Upper lobe of left lung (tissue), 6 donors: ENCODE data around the gene COG4. TPM values are rescaled to one million over a fixed set of nuclear protein-coding genes. Genes with fewer than 3 reads are reported as not detected.
"Not testable (repeated sequence)": the region's sequence is repeated elsewhere in the genome, so short reads cannot be mapped to it uniquely, and the experiment has no call there.

Source experiments
- ATAC-seq, 2 donors: fragments of 200-7000 bp; cut with Tn5 transposase; one replicate each; pipeline ENCODE4 v1.9.1; 2022; ENCODE audit warnings: mild to moderate bottlenecking in 2 of 2, moderate library complexity in 2 of 2; ENCODE audit not compliant: low FRiP score in 2 of 2
- DNase-seq, 2 donors: peaks; one replicate each; pipeline ENCODE4 v3.0.0-alpha.2; 2019 to 2020
- H3K27ac ChIP-seq, 4 donors: fragments of 200-600 bp; sonication (generic); one replicate each; pipeline ENCODE4 v1.5.1; 2016 to 2019
- H3K27me3 ChIP-seq, 4 donors: fragments of 200-600 bp; sonication (generic); one replicate each; pipeline ENCODE4 v1.5.1; 2017 to 2019
- H3K36me3 ChIP-seq, 4 donors: fragments of 200-600 bp; sonication (generic); one replicate each; pipeline ENCODE4 v1.5.1; 2016 to 2019
- H3K4me1 ChIP-seq, 4 donors: fragments of 200-600 bp; sonication (generic); one replicate each; pipeline ENCODE4 v1.5.1; 2018 to 2019
- H3K4me3 ChIP-seq, 4 donors: fragments of 200-600 bp; sonication (generic); one replicate each; pipeline ENCODE4 v1.5.1; 2017 to 2019; ENCODE audit warnings: mild to moderate bottlenecking in 2 of 4, moderate library complexity in 1 of 4
- H3K9me3 ChIP-seq, 4 donors: fragments of 200-600 bp; sonication (generic); one replicate each; pipeline ENCODE4 v1.5.1; 2018 to 2019
- CTCF ChIP-seq, 6 experiments: fragments of 450-650 bp in 4 of 6; fragments of 200-600 bp in 2 of 6; sonication (generic) in 2 of 6; IDR thresholded peaks; one replicate each; pipeline ENCODE4 v1.5.1; 2016 to 2019; ENCODE audit warnings: antibody characterized with exemption in 6 of 6
- EP300 ChIP-seq, 4 donors: sonication (generic); formaldehyde crosslinking; IDR thresholded peaks; one replicate each; pipeline ENCODE4 v1.5.1; 2017; ENCODE audit warnings: antibody characterized with exemption in 4 of 4, control low read depth in 2 of 4
- POLR2A ChIP-seq, 4 donors: fragments of 450-650 bp; IDR thresholded peaks; one replicate each; pipeline ENCODE4 v1.5.1; 2016 to 2017; ENCODE audit warnings: antibody characterized with exemption in 4 of 4, mild to moderate bottlenecking in 2 of 4
- POLR2AphosphoS5 ChIP-seq, 2 donors: sonication (generic); formaldehyde crosslinking; IDR thresholded peaks; one replicate each; pipeline ENCODE4 v1.5.1; 2017; ENCODE audit warnings: antibody characterized with exemption in 2 of 2
- WGBS, 2 donors: methylation state at CpG; one replicate each; pipeline ENCODE4 v1.1.5; 2017 to 2018; 5-methylcytosine and 5-hydroxymethylcytosine counted together
- total RNA-seq, 6 donors: library from RNA; depleted of rRNA in 4 of 6; stranded (reverse); fragments of >200 nt in 4 of 6; gene quantifications; one replicate each; pipeline versions ENCODE4 v1.1.0 to v1.2.1, GENCODE V29; 2016 to 2021
- donor health status: DM: no; HTN: no; CAD: no; lungs with moderate emphysema.
- donor health status: DM: no; HTN: yes; CAD: no; lungs with severe emphysema.

COG4 gene
- total RNA-seq, 6 donors from 2014 or later = 35.0 to 111 (median 59.6) TPM

- ATAC-seq = no peak
- peaks cover 0 to 5% (median 2%) of the 10 kb centered on the region in 4 donors for H3K4me1 ChIP-seq
- no peaks in the 10 kb centered on the region for H3K9me3 ChIP-seq
- H3K27ac ChIP-seq = no peak overlapping the region
- WGBS, 2 donors = 70 to 88% methylated on average over 1 of the region's 1 CpG
- no peak for DNase-seq
- peaks cover 28 to 100% (median 84%) of the 10 kb centered on the region in 4 donors for H3K36me3 ChIP-seq
- H3K4me3 ChIP-seq = no peak overlapping the region
- TF ChIP-seq EP300 (IDR thresholded peaks at IDR 0.05) = no peak
- TF ChIP-seq CTCF (IDR thresholded peaks at IDR 0.05) = no peak
- no peak for TF ChIP-seq POLR2AphosphoS5 (IDR thresholded peaks at IDR 0.05)
- no peak for TF ChIP-seq POLR2A (IDR thresholded peaks at IDR 0.05)
- H3K27me3 ChIP-seq = no peaks in the 10 kb centered on the region
Measured at GRCh38 chr16:70550082-70550481, 26.7 kb upstream of the COG4 start.

GRCh38 chr16:70548936-70549335, 25.6 kb upstream of the COG4 start:
- Histone ChIP-seq H3K9me3 (no peaks in the 10 kb centered on the region), H3K36me3 (peaks cover 27 to 100% (median 85%) of the 10 kb centered on the region in 4 donors), H3K4me1 (peaks cover 0 to 5% (median 2%) of the 10 kb centered on the region in 4 donors), H3K27me3 (no peaks in the 10 kb centered on the region), H3K27ac (no peak overlapping the region), H3K4me3 (no peak overlapping the region)
- 75 to 77% methylated on average over 2 of the region's 2 CpGs for WGBS, 2 donors
- no peak for ATAC-seq
- TF ChIP-seq CTCF (IDR thresholded peaks at IDR 0.05) = no peak
- TF ChIP-seq POLR2A (IDR thresholded peaks at IDR 0.05) = no peak
- no peak for TF ChIP-seq EP300 (IDR thresholded peaks at IDR 0.05)
- TF ChIP-seq POLR2AphosphoS5 (IDR thresholded peaks at IDR 0.05) = no peak
- no peak for DNase-seq

GRCh38 chr16:70544548-70544947, 21.2 kb upstream of the COG4 start:
- Histone ChIP-seq H3K36me3 (peaks cover 40 to 100% (median 92%) of the 10 kb centered on the region in 4 donors), H3K4me3 (no peak overlapping the region), H3K27ac (no peak overlapping the region), H3K27me3 (no peaks in the 10 kb centered on the region), H3K9me3 (no peaks in the 10 kb centered on the region), H3K4me1 (peaks cover 0 to 12% (median 2%) of the 10 kb centered on the region in 4 donors)
- ATAC-seq (no peak), DNase-seq (no peak)
- WGBS, 2 donors = 95 to 100% methylated on average over 1 of the region's 1 CpG
- no peak for TF ChIP-seq POLR2AphosphoS5 (IDR thresholded peaks at IDR 0.05)
- TF ChIP-seq CTCF (IDR thresholded peaks at IDR 0.05) = no peak
- no peak for TF ChIP-seq EP300 (IDR thresholded peaks at IDR 0.05)
- TF ChIP-seq POLR2A (IDR thresholded peaks at IDR 0.05) = no peak

GRCh38 chr16:70540994-70541393, 17.6 kb upstream of the COG4 start:
- TF ChIP-seq CTCF (IDR thresholded peaks at IDR 0.05) (no peak), POLR2A (IDR thresholded peaks at IDR 0.05) (no peak), EP300 (IDR thresholded peaks at IDR 0.05) (no peak), POLR2AphosphoS5 (IDR thresholded peaks at IDR 0.05) (no peak)
- 40 to 48% methylated on average over 3 of the region's 3 CpGs for WGBS, 2 donors
- Histone ChIP-seq H3K4me1 (peaks cover 0 to 12% (median 2%) of the 10 kb centered on the region in 4 donors), H3K4me3 (no peak overlapping the region), H3K9me3 (no peaks in the 10 kb centered on the region), H3K27me3 (no peaks in the 10 kb centered on the region), H3K27ac (no peak overlapping the region), H3K36me3 (peaks cover 54 to 100% (median 97%) of the 10 kb centered on the region in 4 donors)
- no peak for DNase-seq
- no peak for ATAC-seq

GRCh38 chr16:70534971-70535370, 11.6 kb upstream of the COG4 start:
- WGBS, 2 donors = 78 to 79% methylated on average over 2 of the region's 2 CpGs
- DNase-seq = no peak

GRCh38 chr16:70529954-70530353, 6.6 kb upstream of the COG4 start:
- not testable (repeated sequence) for ATAC-seq, H3K4me3 ChIP-seq, DNase-seq, H3K9me3 ChIP-seq, H3K27me3 ChIP-seq, H3K27ac ChIP-seq
- Histone ChIP-seq H3K4me1 (peaks cover 23 to 37% (median 30%) of the 10 kb centered on the region in 4 donors), H3K36me3 (peaks cover 51 to 90% (median 64%) of the 10 kb centered on the region in 4 donors)
- WGBS, 2 donors = 97 to 98% methylated on average over 5 of the region's 7 CpGs

More at GRCh38 chr16:70534971-70535370, 11.6 kb upstream of the COG4 start:
- ATAC-seq = no peak
- Histone ChIP-seq H3K4me1 (peaks cover 0 to 1% (median 0%) of the 10 kb centered on the region in 4 donors), H3K27ac (no peak overlapping the region), H3K9me3 (no peaks in the 10 kb centered on the region), H3K36me3 (peaks cover 71 to 99% (median 89%) of the 10 kb centered on the region in 4 donors), H3K27me3 (no peaks in the 10 kb centered on the region), H3K4me3 (no peak overlapping the region)
- TF ChIP-seq POLR2A (IDR thresholded peaks at IDR 0.05) (no peak), POLR2AphosphoS5 (IDR thresholded peaks at IDR 0.05) (no peak), EP300 (IDR thresholded peaks at IDR 0.05) (no peak), CTCF (IDR thresholded peaks at IDR 0.05) (no peak)
